ELR (cell line): Measurements from ENCODE around the gene MBD6.
A peak's percentile ranks its signal among the peaks of the same experiment; 100 is the strongest.
"Not testable (repeated sequence)": the region's sequence is repeated elsewhere in the genome, so short reads cannot be mapped to it uniquely, and the experiment has no call there.

Experiments
- DNase-seq: peaks from one replicate; pipeline ENCODE4 v3.0.0-alpha.2; 2015; ENCODE audit warnings: low read depth

Gene MBD6

GRCh38 chr12:57515408-57515933 lies 7.2 kb upstream of the MBD6 start:
- DNase-seq: no peak

DNA sequence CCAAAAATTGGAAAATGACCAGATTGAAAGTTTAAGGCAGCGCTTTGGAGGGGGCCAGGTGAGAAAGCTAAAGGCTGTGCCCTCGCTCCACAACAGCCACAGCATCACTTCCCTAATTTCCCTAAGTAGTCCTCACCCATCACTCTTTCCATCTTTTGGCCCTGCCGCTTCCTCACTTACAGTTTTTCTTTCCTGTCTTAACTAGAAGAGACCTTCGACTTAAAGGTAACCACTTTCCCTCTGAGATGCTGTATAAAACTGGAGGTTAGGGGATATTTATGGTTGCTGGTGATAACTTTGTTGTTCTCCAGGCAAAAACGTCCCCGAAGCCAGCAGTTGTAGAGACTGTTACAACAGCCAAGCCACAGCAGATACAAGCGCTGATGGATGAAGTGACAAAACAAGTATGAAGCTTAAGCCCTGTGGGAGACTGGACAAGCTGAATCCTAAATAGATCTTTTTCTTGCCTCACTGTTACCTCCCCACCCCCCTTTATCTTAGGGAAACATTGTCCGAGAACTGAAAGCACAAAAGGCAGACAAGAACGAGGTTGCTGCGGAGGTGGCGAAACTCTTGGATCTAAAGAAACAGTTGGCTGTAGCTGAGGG lies 6.6 kb upstream of the MBD6 start:
- no peak for DNase-seq

DNA sequence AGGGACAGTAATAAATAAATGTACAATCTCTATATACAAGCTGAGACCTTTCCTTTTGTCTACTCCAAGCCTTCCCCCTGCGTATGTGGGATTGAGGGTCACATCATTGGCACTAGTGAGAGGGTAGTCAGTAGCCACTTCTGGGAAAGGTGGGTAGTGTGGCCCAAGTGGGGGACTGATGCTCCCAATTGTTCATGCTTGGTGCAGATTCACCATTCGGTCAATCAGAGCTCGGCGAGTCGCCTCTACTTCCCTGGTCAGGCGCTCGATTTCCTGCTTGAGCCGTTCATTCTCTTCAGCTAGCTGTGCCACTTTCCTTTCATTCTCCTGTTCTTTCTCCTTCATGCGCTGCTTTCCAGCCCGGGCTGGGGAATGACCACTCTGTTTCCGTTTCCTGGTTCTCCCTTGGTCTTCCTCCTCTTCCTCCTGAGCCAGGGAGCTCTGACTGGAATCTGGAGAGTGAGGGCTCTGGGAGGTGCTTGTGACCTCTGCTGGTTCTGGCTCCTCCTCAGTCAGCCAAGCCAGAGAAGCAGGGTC lies 5.9 kb upstream of the MBD6 start:
- DNase-seq: no peak

GRCh38 chr12:57517187-57517586 lies 5.4 kb upstream of the MBD6 start:
- peak; percentile 59 for DNase-seq

DNA sequence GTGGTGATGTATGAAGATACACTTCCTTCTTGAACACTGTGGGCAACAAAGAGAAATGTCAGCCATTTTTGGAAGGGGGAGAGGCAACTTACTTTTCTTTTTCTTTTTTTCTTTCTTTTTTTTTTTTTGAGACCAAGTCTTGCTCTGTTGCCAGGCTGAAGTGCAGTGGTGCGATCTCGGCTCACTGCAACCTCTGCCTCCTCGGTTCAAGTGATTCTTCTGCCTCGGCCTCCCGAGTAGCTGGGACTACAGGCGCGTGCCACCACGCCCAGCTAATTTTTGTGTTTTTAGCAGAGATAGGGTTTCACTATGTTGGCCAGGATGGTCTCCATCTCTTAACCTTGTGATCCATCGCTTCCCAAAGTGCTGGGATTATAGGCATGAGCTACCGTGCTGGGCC lies 4.9 kb upstream of the MBD6 start:
- not testable (repeated sequence) for DNase-seq

DNA sequence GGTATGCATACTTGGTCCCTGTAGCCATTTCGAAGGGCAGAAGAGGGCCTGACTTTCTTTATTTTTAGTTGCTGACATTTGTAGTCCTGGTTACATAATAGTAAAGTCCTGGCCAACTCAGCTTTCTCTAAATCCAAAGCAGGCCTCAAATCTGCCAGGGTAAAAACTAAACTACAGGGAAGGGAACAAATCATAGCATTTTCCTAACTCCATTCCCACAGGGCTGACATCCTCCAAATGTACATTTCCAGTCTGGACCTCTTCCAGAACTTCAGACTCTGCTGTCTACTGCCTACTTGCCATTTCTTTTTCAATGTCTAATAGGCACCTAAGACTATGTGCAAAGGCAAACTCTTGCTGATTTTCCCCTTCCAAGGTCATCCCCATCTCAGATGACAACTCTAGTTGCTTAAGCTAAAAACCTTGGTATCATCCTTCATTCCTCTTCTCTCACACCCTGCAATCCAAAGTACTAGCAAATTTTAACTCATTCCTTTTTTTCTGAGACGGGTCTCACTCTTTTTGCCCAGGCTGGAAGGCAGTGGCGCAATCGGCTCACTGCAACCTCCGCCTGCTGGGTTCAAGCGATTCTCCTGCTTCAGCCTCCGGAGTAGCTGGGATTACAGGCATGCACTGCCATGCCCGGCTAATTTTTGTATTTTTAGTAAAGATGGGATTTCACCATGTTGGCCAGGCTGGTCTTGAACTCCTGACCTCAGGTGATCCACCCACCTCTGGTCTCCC lies 4.3 kb upstream of the MBD6 start:
- DNase-seq: no peak

DNA sequence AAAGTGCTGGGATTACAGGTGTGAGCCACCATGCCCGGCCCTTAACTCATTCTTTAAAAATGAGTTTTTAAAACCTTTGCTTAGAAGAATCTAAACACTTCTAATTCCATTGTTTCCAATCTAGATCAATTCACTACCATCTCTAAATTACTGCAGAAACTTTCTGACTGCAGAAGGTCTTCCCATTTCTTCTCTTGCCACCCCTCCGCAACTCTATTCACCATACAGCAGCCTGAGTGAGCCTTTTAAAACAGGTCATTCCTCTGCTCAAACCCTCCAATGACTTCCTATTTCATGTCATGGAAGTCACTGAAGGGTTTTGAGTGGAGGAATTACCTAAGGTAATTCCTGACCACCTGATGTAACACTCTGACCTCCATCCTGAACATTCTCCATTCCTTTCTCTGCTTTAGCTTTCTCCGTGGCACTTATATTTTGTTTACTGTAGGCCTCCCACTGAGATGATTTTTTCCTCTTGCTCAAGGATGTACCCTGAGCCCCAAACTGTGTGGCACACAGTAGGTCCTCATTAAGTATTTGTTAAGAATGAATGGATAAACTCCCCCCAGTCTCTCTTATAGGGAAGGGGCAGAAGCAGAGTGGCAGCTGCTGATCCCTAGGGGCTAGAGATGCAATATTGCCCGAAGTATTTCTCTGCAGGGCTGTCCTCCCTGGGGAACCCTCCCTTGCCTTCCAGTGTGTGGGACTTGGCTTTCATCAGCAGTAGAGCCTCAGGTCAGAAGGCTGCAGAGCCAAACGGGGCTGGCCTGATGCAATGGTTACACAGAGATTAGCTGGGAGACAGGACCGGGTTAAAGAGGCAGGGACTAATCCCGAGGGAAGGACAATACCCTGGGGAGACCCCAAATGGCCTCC lies 3.5 kb upstream of the MBD6 start:
- peak; percentile 53 for DNase-seq

DNA sequence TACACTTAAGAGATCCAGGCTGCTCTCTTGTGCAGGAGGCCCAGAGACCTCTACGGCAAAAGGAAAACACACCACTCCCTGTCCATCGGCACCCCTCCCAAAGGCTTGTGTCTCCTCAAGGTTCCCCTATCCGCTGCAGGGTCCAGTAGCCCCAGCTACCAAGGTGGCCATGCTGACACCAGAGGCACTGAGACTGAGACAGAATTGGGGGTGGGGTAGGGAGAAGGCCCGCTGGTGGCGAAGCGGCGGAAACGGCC lies 2.9 kb upstream of the MBD6 start:
- DNase-seq: no peak

DNA sequence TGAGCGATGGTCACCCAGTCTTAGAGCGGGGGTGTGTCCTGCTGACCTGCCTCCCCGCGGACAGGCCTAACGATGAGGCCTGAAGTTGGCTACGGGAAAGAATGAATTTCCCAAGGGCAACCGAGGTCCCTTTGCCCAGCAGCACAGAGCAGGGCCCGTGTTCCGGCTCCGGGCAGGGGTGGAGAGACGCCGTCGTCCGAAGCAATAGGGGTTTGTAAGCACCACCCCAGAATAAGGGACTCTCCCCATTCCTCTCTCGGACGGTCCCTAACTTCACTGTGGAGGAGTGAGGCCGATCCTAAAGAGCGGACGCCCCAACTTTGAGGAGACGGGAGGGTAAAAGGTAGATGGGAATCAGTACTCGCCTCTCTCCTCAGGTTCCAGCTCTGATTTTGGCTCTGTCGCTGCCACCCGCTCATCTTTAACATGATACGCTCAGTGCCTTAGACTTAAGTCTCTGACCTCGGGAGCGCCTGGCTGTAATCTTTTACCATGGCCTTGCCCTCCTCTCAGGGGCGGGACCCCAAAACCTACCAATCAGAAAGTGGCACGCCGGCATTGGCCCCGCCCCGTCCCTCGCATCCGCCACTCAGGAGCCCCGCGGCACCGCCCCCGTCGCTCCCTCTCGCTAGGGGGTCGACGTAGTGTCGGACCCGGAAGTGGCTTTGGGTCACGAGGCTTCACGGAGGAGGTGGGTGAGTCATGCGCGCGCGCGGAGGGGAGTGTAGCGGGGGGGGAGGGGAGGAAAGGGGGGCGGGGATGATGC lies 2.4 kb upstream of the MBD6 start, which contains the start of gene DDIT3:
Gene DDIT3 (minus strand): TSS at position 462 of the 766 bp plus-strand sequence. CDS start 3,108 bp downstream, outside the sequence.
- DNase-seq: peak; percentile 99

DNA sequence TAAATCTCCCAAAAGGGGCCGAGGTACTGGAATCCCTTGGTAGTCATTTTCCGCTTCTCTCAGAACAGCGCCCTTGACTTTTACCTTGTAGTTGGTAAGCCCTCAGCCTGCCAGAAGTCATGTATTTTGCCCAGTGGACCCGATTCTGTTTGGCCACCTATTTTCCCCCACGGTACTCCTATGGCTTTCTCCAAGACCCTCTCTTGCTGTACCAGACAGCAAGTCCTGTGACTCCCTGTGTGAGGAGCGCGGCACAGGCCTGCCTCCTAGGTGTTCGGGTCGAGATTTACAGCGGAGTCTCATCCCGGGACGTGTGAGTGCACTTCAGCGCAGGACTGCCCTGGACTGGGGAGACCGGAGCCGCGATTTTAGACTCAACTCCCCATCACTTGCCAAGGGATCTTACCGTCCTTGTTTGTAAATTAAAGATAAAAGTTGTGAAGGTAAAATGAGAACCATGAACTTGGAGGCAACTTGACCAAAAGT lies 1.1 kb upstream of the MBD6 start:
- peak; percentile 53 for DNase-seq

DNA sequence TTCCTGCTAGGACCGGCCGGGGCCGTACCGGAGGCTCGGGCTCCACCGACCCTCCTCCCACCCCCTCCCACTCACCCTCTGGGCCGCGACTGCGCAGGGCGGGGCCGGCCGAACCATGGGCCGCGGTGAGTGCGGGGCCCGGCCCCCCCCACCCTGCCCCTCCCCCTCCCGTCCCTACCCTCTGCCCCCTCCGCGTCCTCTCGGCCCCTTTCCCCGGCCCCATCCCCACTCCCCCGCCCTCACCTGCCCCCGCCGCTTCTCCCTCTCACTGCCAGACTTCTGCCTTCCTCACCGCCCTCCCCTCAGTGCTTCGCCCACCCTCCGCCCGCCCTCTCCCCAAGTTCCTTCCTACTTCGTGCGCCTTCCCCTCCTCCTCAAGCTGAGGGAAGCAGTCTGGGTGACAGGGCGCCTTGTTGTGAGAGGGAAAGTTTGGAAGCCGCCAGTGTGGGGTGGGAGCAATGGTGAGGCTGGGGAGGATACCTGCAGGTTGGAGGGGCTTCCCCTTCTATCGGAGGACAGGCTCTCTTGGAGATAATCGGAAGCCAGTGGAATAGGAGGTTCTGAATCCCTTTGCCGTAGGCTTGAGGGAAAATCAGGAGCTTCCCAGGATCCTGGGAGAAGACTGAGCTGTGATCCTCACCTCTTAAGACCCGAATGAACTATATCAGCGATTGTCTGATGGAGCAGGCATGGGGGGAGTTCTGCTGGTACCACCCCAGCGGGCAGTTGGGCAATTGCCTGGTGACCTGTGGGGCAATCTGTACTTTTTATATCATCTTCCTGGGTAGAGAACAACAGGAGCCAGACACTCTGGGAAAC lies 472 bp downstream of the MBD6 start:
- peak; percentile 56 for DNase-seq

GRCh38 chr12:57523706-57524614 lies 1.3 kb downstream of the MBD6 start:
- DNase-seq: no peak

DNA sequence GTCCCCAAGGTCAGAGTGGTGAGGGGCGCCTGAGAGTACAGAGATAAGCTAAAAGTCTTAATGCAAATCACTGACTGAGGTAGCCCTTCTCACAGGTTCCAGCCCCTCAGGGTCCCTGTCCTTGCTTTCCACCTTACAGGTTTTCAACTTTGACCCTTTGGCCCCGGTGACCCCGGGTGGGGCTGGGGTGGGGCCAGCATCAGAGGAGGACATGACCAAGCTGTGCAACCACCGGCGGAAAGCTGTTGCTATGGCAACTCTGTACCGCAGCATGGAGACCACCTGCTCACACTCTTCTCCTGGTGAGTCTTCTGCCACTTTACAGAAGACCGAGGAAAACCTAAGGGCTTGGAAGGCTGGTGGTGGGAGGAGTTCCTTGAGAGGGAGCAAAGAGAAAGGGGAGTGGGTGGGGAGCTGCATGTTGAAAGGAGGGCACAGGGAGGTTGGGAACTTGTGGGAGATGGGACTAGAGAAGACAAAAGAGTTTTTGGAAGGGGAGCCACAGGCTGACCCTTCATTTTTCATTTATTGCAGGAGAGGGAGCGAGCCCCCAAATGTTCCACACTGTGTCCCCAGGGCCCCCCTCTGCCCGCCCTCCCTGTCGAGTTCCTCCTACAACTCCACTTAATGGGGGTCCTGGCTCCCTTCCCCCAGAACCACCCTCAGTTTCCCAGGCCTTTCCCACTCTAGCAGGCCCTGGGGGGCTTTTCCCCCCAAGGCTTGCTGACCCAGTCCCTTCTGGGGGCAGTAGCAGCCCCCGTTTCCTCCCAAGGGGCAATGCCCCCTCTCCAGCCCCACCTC lies 2.4 kb downstream of the MBD6 start:
- no peak for DNase-seq

- no peak for DNase-seq
Observed at GRCh38 chr12:57525615-57526383, 3.2 kb downstream of the MBD6 start.

DNA sequence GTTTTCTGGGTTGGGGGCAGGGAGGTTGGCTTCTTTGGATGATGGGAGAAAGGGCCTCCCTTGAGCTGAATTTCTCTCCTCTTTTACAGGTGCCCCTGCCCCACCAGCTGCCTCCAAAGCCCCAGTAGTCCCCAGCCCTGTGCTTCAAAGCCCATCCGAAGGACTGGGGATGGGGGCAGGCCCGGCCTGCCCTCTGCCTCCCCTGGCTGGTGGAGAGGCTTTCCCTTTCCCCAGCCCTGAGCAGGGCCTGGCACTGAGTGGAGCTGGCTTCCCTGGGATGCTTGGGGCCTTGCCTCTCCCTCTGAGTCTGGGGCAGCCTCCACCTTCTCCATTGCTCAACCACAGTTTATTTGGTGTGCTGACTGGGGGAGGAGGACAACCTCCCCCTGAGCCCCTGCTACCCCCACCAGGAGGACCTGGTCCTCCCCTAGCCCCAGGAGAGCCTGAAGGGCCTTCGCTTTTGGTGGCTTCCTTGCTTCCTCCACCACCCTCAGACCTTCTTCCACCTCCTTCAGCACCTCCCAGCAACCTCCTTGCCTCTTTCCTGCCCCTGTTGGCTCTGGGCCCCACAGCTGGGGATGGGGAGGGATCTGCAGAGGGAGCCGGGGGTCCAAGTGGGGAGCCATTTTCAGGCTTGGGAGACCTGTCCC lies 4.0 kb downstream of the MBD6 start:
- DNase-seq: no peak

GRCh38 chr12:57527184-57527583 lies 4.6 kb downstream of the MBD6 start:
- no peak for DNase-seq

DNA sequence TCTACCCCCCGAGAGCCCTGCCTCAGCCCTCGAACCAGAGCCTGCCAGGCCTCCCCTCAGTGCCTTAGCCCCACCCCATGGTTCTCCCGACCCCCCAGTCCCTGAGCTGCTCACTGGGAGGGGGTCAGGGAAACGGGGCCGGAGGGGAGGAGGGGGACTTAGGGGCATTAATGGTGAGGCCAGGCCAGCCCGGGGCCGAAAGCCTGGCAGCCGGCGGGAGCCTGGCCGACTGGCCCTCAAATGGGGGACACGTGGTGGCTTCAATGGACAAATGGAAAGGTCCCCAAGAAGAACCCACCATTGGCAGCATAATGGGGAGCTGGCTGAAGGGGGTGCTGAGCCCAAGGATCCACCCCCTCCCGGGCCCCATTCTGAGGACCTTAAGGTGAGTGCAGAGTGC lies 5.6 kb downstream of the MBD6 start:
- DNase-seq: no peak
